ENCODE results near the gene ZMAT2. TPM values are rescaled to one million over a fixed set of nuclear protein-coding genes. Genes with fewer than 3 reads are reported as not detected.
"Not testable (repeated sequence)": the region's sequence is repeated elsewhere in the genome, so short reads cannot be mapped to it uniquely, and the experiment has no call there.

Gene ZMAT2
- total RNA-seq, 1 donor from 2014 or later, result 47.5 TPM

GRCh38 chr5:140694276-140694675, 6.0 kb upstream of the ZMAT2 start:
- H3K36me3 Mint-ChIP-seq (ENCODE audit: unreplicated experiment), result peaks cover 32% of the 10 kb centered on the region
- no peak overlapping the region for H3K4me3 Mint-ChIP-seq (ENCODE audit: unreplicated experiment)
- H3K9me3 Mint-ChIP-seq (ENCODE audit: unreplicated experiment), result no peaks in the 10 kb centered on the region
- no peaks in the 10 kb centered on the region for H3K27me3 Mint-ChIP-seq (ENCODE audit: unreplicated experiment)
- H3K27ac Mint-ChIP-seq (ENCODE audit: unreplicated experiment), result no peak overlapping the region
- DNase-seq (ENCODE audit: extremely low spot score, unreplicated experiment), result no peak
- no peak for TF ChIP-seq CTCF (IDR thresholded peaks at IDR 0.05)
- peaks cover 28% of the 10 kb centered on the region for H3K4me1 Mint-ChIP-seq (ENCODE audit: unreplicated experiment)

- Mint-ChIP-seq H3K36me3 (ENCODE audit: unreplicated experiment) (peaks cover 35% of the 10 kb centered on the region), H3K9me3 (ENCODE audit: unreplicated experiment) (no peaks in the 10 kb centered on the region), H3K4me3 (ENCODE audit: unreplicated experiment) (no peak overlapping the region), H3K4me1 (ENCODE audit: unreplicated experiment) (peaks cover 24% of the 10 kb centered on the region), H3K27me3 (ENCODE audit: unreplicated experiment) (no peaks in the 10 kb centered on the region), H3K27ac (ENCODE audit: unreplicated experiment) (no peak overlapping the region)
- DNase-seq (ENCODE audit: extremely low spot score, unreplicated experiment), result no peak
- TF ChIP-seq CTCF (IDR thresholded peaks at IDR 0.05), result no peak
These were observed 3.3 kb upstream of the ZMAT2 start for GRCh38 chr5:140696891-140697492.

GRCh38 chr5:140707812-140708211, 7.6 kb downstream of the ZMAT2 start:
- Mint-ChIP-seq H3K4me1 (ENCODE audit: unreplicated experiment) (peaks cover 16% of the 10 kb centered on the region), H3K4me3 (ENCODE audit: unreplicated experiment) (no peak overlapping the region), H3K27me3 (ENCODE audit: unreplicated experiment) (no peaks in the 10 kb centered on the region), H3K9me3 (ENCODE audit: unreplicated experiment) (no peaks in the 10 kb centered on the region), H3K27ac (ENCODE audit: unreplicated experiment) (no peak overlapping the region), H3K36me3 (ENCODE audit: unreplicated experiment) (peaks cover 28% of the 10 kb centered on the region)
- DNase-seq (ENCODE audit: extremely low spot score, unreplicated experiment), result no peak
- TF ChIP-seq CTCF (IDR thresholded peaks at IDR 0.05), result no peak

- Mint-ChIP-seq H3K36me3 (ENCODE audit: unreplicated experiment) (peaks cover 23% of the 10 kb centered on the region), H3K4me1 (ENCODE audit: unreplicated experiment) (peaks cover 19% of the 10 kb centered on the region)
- not testable (repeated sequence) for H3K27me3 Mint-ChIP-seq (ENCODE audit: unreplicated experiment); H3K4me3 Mint-ChIP-seq (ENCODE audit: unreplicated experiment); DNase-seq (ENCODE audit: extremely low spot score, unreplicated experiment); H3K27ac Mint-ChIP-seq (ENCODE audit: unreplicated experiment); H3K9me3 Mint-ChIP-seq (ENCODE audit: unreplicated experiment)
These were observed 8.5 kb downstream of the ZMAT2 start for GRCh38 chr5:140708787-140709186.

GRCh38 chr5:140710899-140711552, 10.8 kb downstream of the ZMAT2 start:
- no peak for TF ChIP-seq CTCF (IDR thresholded peaks at IDR 0.05)
- DNase-seq (ENCODE audit: extremely low spot score, unreplicated experiment), result peak; percentile 97
- H3K9me3 Mint-ChIP-seq (ENCODE audit: unreplicated experiment), result no peaks in the 10 kb centered on the region

More at GRCh38 chr5:140710899-140711552, 10.8 kb downstream of the ZMAT2 start:
- H3K4me1 Mint-ChIP-seq (ENCODE audit: unreplicated experiment), result peaks cover 19% of the 10 kb centered on the region
- no peaks in the 10 kb centered on the region for H3K27me3 Mint-ChIP-seq (ENCODE audit: unreplicated experiment)
- H3K36me3 Mint-ChIP-seq (ENCODE audit: unreplicated experiment), result peaks cover 7% of the 10 kb centered on the region
- H3K4me3 Mint-ChIP-seq (ENCODE audit: unreplicated experiment), result peak overlapping the region; percentile 82
- H3K27ac Mint-ChIP-seq (ENCODE audit: unreplicated experiment), result peak overlapping the region; percentile 98

Data from osteocyte (in vitro differentiated cells).